ENCODE data around the gene KRT20. TPM values are rescaled to one million over a fixed set of nuclear protein-coding genes. Genes with fewer than 3 reads are reported as not detected.
"Not testable (repeated sequence)": the region's sequence is repeated elsewhere in the genome, so short reads cannot be mapped to it uniquely, and the experiment has no call there.

Gene KRT20
- total RNA-seq, 4 donors from 2014 or later = not detected

- DNase-seq (ENCODE audit: low spot score) (no peak), ATAC-seq (ENCODE audit: low FRiP score) (no peak)
- TF ChIP-seq CTCF (IDR thresholded peaks at IDR 0.05) = no peak
Measured at GRCh38 chr17:40870136-40870535, 14.9 kb downstream of the KRT20 start.

GRCh38 chr17:40866838-40867237 lies 18.2 kb downstream of the KRT20 start, which contains the start of gene KRT12:
TSS of gene KRT12 (minus strand) at chr17:40867223. CDS start at chr17:40867186, 37 bp downstream.
- ATAC-seq (ENCODE audit: low FRiP score) = no peak
- DNase-seq (ENCODE audit: low spot score) = no peak
- TF ChIP-seq CTCF (IDR thresholded peaks at IDR 0.05) = no peak

GRCh38 chr17:40864661-40865390 lies 20.2 kb downstream of the KRT20 start:
- no peak for DNase-seq (ENCODE audit: low spot score)
- no peak for TF ChIP-seq CTCF (IDR thresholded peaks at IDR 0.05)
- ATAC-seq (ENCODE audit: low FRiP score) = no peak

GRCh38 chr17:40862985-40863733 lies 21.9 kb downstream of the KRT20 start:
- DNase-seq (ENCODE audit: low spot score) (no peak), ATAC-seq (ENCODE audit: low FRiP score) (no peak)
- TF ChIP-seq CTCF (IDR thresholded peaks at IDR 0.05) = no peak

GRCh38 chr17:40859536-40859935 lies 25.5 kb downstream of the KRT20 start:
- TF ChIP-seq CTCF (IDR thresholded peaks at IDR 0.05) = no peak
- DNase-seq (ENCODE audit: low spot score) (no peak), ATAC-seq (ENCODE audit: low FRiP score) (no peak)

GRCh38 chr17:40858667-40859066 lies 26.4 kb downstream of the KRT20 start:
- not testable (repeated sequence) for ATAC-seq (ENCODE audit: low FRiP score)

GRCh38 chr17:40857535-40857934 lies 27.5 kb downstream of the KRT20 start:
- no peak for DNase-seq (ENCODE audit: low spot score)
- no peak for TF ChIP-seq CTCF (IDR thresholded peaks at IDR 0.05)
- ATAC-seq (ENCODE audit: low FRiP score) = no peak

More at GRCh38 chr17:40858667-40859066, 26.4 kb downstream of the KRT20 start:
- not testable (repeated sequence) for DNase-seq (ENCODE audit: low spot score)

Data from omental fat pad (tissue), 4 donors.